Measurements from ENCODE around the gene ZFP91. TPM values are rescaled to one million over a fixed set of nuclear protein-coding genes. Genes with fewer than 3 reads are reported as not detected.

ZFP91 gene
- total and polyA plus RNA-seq, 12 donors = 11.4 to 69.7 (median 59.6) TPM

DNA sequence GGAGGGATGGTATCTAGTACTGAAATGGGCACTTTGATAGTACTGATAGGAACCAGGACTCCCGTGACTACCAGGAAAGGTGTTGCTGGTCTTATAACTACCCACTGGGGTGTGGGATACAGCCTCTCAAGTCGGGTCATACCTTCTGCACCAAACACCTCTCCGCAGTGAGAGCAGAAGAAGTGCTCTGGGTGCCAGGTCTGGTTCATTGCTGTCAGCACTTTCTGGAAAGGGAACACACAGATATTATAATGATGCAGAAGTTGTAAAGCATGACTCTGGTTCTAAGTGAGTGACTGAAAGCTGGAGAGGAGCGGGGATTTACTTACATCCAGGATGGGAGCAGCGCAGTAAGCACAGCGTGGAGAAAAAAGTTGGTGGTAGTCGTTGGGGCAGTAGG, 29.2 kb upstream of the ZFP91 start:
- Histone ChIP-seq H3K9me3 (peaks cover 0 to 6% (median 0%) of the 10 kb centered on the region in 11 donors), H3K27me3 (no peaks in the 10 kb centered on the region), H3K36me3 (peaks cover 0 to 100% (median 59%) of the 10 kb centered on the region in 9 donors), H3K4me3 (no peak overlapping the region), H3K27ac (no peak overlapping the region), H3K4me1 (peaks cover 0 to 6% (median 0%) of the 10 kb centered on the region in 9 donors)
- DNase-seq (peak in 1 of 2 donors; percentile 32), ATAC-seq (peak in 7 of 8 donors; percentile 69 to 95 (median 90))
- WGBS, 2 donors = 56 to 67% methylated on average over 7 of the region's 7 CpGs
- TF ChIP-seq, protein P1, sequence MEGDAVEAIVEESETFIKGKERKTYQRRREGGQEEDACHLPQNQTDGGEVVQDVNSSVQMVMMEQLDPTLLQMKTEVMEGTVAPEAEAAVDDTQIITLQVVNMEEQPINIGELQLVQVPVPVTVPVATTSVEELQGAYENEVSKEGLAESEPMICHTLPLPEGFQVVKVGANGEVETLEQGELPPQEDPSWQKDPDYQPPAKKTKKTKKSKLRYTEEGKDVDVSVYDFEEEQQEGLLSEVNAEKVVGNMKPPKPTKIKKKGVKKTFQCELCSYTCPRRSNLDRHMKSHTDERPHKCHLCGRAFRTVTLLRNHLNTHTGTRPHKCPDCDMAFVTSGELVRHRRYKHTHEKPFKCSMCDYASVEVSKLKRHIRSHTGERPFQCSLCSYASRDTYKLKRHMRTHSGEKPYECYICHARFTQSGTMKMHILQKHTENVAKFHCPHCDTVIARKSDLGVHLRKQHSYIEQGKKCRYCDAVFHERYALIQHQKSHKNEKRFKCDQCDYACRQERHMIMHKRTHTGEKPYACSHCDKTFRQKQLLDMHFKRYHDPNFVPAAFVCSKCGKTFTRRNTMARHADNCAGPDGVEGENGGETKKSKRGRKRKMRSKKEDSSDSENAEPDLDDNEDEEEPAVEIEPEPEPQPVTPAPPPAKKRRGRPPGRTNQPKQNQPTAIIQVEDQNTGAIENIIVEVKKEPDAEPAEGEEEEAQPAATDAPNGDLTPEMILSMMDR (IDR thresholded peaks at IDR 0.05) = no peak
- intact Hi-C loops (cut with DNase I) = no loop called here

DNA sequence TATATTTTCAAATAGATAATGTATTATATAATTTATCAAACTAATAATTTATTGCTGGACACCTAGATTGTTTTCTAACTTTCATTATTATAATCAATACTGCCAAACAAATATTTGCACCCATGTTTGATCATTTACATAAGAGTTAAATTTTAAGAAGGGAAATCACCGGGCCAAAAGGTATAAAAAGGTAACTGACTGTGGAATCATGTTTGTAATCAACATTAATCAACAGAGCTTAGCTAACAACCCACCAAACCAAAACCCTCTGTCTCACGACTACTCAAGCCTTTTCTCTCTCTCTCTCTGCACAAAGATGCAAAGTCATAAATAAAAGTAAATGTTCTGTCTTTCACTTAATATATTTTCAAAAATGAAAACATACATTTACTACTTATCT, 18.0 kb upstream of the ZFP91 start:
- DNase-seq (no peak), ATAC-seq (no peak)
- Histone ChIP-seq H3K4me3 (no peak overlapping the region), H3K36me3 (peaks cover 0 to 80% (median 23%) of the 10 kb centered on the region in 9 donors), H3K4me1 (no peaks in the 10 kb centered on the region), H3K27ac (no peak overlapping the region), H3K9me3 (no peaks in the 10 kb centered on the region), H3K27me3 (no peaks in the 10 kb centered on the region)
- intact Hi-C loops (cut with DNase I) = loop anchor here in 1 of 10 donors (10.0 kb wide), 1 partner anchor 234 kb away; no protein-coding TSS in a partner anchor
- 45 to 88% methylated on average over 2 of the region's 2 CpGs for WGBS, 2 donors
- TF ChIP-seq, protein P1 (IDR thresholded peaks at IDR 0.05) = no peak

DNA sequence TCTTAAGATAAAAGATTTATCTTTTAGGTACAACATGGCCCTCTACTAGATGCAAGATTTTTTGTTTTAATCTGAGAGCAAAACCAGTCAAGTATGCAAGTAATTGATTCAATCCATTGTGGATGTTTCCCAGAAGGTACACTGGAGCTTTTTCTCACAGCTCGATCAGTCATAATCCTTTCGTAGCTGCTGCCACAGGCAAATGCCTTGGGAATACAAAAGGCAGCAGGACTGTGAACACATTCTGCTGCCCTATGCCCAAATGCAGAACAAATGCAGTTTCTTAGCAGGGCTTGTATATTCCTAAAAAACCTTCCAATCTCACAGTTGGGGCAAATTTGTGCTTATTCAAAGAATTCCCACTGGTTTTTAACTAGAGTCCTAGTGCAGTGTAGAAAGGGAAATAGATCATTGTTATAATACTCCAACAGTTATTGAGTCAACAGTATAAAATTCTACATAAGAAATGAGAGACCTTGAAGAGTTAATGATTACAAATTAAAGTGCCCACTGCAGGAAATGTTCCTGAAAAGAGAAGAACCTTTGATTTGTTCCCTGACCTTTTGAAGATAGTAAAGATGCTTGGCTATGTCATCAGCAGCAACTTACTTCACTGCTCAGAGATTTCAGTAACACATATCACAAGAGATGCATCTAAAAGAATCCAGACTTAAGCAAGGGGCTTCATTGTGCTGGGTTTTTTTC, 17.3 kb upstream of the ZFP91 start:
- Histone ChIP-seq H3K27ac (no peak overlapping the region), H3K27me3 (no peaks in the 10 kb centered on the region), H3K36me3 (peaks cover 0 to 87% (median 23%) of the 10 kb centered on the region in 9 donors), H3K4me3 (no peak overlapping the region), H3K9me3 (no peaks in the 10 kb centered on the region), H3K4me1 (no peaks in the 10 kb centered on the region)
- DNase-seq (no peak), ATAC-seq (no peak)
- WGBS, 2 donors = 76 to 77% methylated on average over 2 of the region's 2 CpGs
- TF ChIP-seq, protein P1 (IDR thresholded peaks at IDR 0.05) = no peak
- intact Hi-C loops (cut with DNase I) = loop anchor here in 1 of 10 donors (10.0 kb wide), 1 partner anchor 233 kb away; no protein-coding TSS in a partner anchor

DNA sequence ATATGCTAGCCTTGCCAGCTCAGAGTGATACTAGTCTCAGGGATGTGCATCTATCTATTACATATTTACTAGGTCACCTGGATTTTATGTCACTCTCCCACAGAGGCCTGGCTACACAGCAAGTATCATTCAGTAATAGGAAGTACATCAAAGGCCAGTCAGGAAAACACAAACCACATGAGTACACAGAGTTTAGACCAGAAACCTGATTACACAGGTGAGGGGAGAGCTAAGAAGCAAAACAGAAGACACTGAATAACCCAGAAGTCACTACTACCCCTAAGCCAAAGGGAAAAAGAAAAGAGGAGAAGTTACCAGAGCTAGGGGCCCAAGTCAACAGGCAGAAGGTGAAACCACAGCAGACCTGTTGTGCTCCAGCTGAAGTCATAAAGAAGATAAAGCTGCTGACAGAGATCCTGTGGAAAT, 16.5 kb upstream of the ZFP91 start:
- H3K4me3 ChIP-seq = no peak overlapping the region
- no peaks in the 10 kb centered on the region for H3K4me1 ChIP-seq
- no peaks in the 10 kb centered on the region for H3K27me3 ChIP-seq
- H3K9me3 ChIP-seq = no peaks in the 10 kb centered on the region
- ATAC-seq (no peak), DNase-seq (no peak)
- no peak overlapping the region for H3K27ac ChIP-seq
- TF ChIP-seq, protein P1 (IDR thresholded peaks at IDR 0.05) = no peak
- H3K36me3 ChIP-seq = peaks cover 0 to 93% (median 23%) of the 10 kb centered on the region in 9 donors
- intact Hi-C loops (cut with DNase I) = loop anchor here in 1 of 10 donors (10.0 kb wide), 1 partner anchor 232 kb away; no protein-coding TSS in a partner anchor
